Measurements from ENCODE around the gene RXFP1. TPM values are rescaled to one million over a fixed set of nuclear protein-coding genes. Genes with fewer than 3 reads are reported as not detected.

The RXFP1 gene
- total and polyA plus RNA-seq, 8 donors, result 0.15 to 1.3 TPM; not detected in 6

Small RNAs within 50 kb of the gene (small RNA-seq; reads per million reads assigned to genes)
- 0 reads per million in 4 donors for gene RF00012

Other genes starting within 250 kb of the RXFP1 start
- gene C4orf46, start 150.0 kb downstream of the RXFP1 start, total RNA-seq, result 10 to 100 TPM in 1 of 5 donors, 1 to 10 TPM in 3, under 1 TPM in 1; 0.29 to 23.5 (median 2.9) TPM
- 1 to 10 TPM; 2.0 to 3.5 (median 2.1) TPM for gene C4orf46, start 150.0 kb downstream of the RXFP1 start, polyA plus RNA-seq
- 10 to 100 TPM in 4 of 5 donors, 1 to 10 TPM in 1; 9.3 to 78.0 (median 42.9) TPM for gene ETFDH, start 150.4 kb downstream of the RXFP1 start, total RNA-seq
- gene ETFDH, start 150.4 kb downstream of the RXFP1 start, polyA plus RNA-seq, result 10 to 100 TPM; 18.1 to 24.7 (median 18.8) TPM
- gene PPID, start 201.5 kb downstream of the RXFP1 start, total RNA-seq, result 10 to 100 TPM in 4 of 5 donors, 1 to 10 TPM in 1; 1.2 to 98.5 (median 12.9) TPM
- 10 to 100 TPM; 18.3 to 22.1 (median 20.9) TPM for gene PPID, start 201.5 kb downstream of the RXFP1 start, polyA plus RNA-seq
- gene FNIP2, start 247.1 kb downstream of the RXFP1 start, total RNA-seq, result 100 to 1,000 TPM in 1 of 5 donors, 10 to 100 TPM in 4; 28.7 to 109 (median 38.8) TPM
- 10 to 100 TPM in 1 of 3 donors, 1 to 10 TPM in 2; 4.8 to 15.7 (median 6.8) TPM for gene FNIP2, start 247.1 kb downstream of the RXFP1 start, polyA plus RNA-seq

All from stomach (tissue), 8 donors.